Measurements from ENCODE around the gene KIF9. TPM values are rescaled to one million over a fixed set of nuclear protein-coding genes. Genes with fewer than 3 reads are reported as not detected.

KIF9 gene, protein sequence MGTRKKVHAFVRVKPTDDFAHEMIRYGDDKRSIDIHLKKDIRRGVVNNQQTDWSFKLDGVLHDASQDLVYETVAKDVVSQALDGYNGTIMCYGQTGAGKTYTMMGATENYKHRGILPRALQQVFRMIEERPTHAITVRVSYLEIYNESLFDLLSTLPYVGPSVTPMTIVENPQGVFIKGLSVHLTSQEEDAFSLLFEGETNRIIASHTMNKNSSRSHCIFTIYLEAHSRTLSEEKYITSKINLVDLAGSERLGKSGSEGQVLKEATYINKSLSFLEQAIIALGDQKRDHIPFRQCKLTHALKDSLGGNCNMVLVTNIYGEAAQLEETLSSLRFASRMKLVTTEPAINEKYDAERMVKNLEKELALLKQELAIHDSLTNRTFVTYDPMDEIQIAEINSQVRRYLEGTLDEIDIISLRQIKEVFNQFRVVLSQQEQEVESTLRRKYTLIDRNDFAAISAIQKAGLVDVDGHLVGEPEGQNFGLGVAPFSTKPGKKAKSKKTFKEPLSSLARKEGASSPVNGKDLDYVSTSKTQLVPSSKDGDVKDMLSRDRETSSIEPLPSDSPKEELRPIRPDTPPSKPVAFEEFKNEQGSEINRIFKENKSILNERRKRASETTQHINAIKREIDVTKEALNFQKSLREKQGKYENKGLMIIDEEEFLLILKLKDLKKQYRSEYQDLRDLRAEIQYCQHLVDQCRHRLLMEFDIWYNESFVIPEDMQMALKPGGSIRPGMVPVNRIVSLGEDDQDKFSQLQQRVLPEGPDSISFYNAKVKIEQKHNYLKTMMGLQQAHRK
- total RNA-seq (10 to 100 TPM in 1 of 4 donors, 1 to 10 TPM in 3; 5.3 to 16.1 (median 9.0) TPM), polyA plus RNA-seq (10 to 100 TPM; 14.6 to 20.4 (median 18.3) TPM)

DNA sequence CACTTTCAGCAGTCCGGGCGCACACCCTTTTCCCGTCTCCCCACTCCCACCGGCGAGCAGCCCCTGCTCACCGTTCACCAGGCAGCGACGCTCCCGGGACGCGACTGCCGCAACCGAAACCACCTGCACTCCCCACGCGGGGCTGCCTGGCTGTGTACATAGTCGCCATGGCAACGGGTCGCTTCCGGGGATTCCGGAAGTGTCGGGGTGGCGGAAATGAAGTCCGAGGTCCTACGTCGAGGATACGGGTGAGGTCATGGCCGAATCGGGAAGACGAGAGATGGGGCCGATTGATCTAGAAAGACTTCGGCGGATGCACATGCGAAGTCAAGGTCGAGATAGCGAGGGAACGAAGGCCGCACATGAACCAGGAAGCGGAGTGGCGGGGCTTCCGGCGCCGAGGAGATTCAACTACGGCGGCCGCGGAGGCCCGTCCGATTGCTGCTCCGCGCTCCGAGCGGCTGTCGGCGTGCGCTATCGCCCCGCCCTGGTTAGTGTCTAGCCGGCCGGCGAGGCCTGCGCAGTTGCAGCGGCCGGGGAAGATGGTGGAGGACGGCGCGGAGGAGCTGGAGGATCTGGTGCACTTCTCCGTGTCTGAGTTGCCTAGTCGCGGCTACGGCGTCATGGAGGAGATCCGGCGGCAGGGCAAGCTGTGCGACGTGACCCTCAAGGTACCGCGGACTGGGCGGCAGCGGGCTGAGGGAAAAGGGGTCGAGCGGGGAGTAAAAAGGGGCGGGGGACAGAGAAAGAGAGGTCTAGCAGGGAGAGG lies at the start of gene KIF9, which contains the start of gene KLHL18:
TSS of gene KIF9 (minus strand) at position 376 of the 769 bp plus-strand sequence. CDS start 5,425 bp downstream, outside the sequence.
TSS of gene KLHL18 (plus strand) at position 521 of the 769 bp plus-strand sequence. CDS start at position 543, 22 bp downstream.
- no peaks in the 10 kb centered on the region for H3K27me3 ChIP-seq
- H3K4me1 ChIP-seq = peaks cover 0 to 46% (median 44%) of the 10 kb centered on the region in 4 donors
- no peaks in the 10 kb centered on the region for H3K9me3 ChIP-seq
- WGBS, 2 donors = 0% methylated on average over 82 of the region's 82 CpGs
- peak within 1 kb of the TSS; percentile 85 to 96 (median 90) for H3K27ac ChIP-seq
- peaks cover 0 to 7% (median 0%) of the 10 kb centered on the region in 4 donors for H3K36me3 ChIP-seq
- TF ChIP-seq POLR2A (IDR thresholded peaks at IDR 0.05) (peak in 1 of 2 donors; percentile 60), EP300 (IDR thresholded peaks at IDR 0.05) (peak in 2 of 4 donors; percentile 39 to 60), CTCF (IDR thresholded peaks at IDR 0.05) (no peak), POLR2AphosphoS5 (IDR thresholded peaks at IDR 0.05) (peak; percentile 74 to 93 (median 89))
- peak; percentile 97 for DNase-seq
- intact Hi-C loops (cut with DNase I) = loop anchor here (1.0 to 5.0 kb wide), 4 partner anchors 40 to 350 kb away; partner anchors contain the start of genes PTPN23 and SETD2
- H3K4me3 ChIP-seq = peak within 1 kb of the TSS; percentile 73 to 91 (median 85)

DNA sequence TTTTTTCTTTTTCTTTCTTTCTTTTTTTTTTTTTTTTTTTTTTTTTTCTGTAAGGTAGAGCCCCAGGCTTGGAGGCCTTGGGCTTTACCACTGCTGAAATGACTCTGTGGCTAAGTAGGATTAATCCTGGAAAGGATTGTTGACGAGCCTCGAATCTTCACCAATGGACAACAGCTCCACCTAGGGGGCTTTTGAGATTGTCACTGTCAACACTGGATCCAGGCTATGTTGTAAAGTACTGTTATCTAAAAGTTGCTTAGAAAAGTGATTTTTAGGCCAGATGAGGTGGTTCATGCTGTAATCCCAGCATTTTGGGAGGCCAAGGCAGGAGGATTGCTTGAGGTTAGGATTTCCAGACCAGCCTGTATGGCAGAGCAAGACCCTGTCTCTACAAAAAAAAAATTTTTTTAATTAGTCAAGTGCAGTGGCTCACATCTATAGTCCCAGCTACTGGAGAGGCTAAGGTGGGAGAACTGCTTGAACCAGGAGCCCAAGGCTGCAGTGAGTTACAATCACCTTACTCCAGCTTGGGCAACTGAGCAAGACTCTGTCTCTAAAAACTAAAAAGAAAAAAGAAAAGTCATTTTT lies 41.8 kb upstream of the KIF9 start:
- Histone ChIP-seq H3K27ac (no peak overlapping the region), H3K4me3 (no peak overlapping the region), H3K9me3 (no peaks in the 10 kb centered on the region), H3K4me1 (peaks cover 0 to 4% (median 2%) of the 10 kb centered on the region in 4 donors), H3K36me3 (peaks cover under 1 to 80% (median 25%) of the 10 kb centered on the region in 4 donors), H3K27me3 (no peaks in the 10 kb centered on the region)
- TF ChIP-seq POLR2AphosphoS5 (IDR thresholded peaks at IDR 0.05) (no peak), EP300 (IDR thresholded peaks at IDR 0.05) (no peak), CTCF (IDR thresholded peaks at IDR 0.05) (peak in 3 of 4 experiments; percentile 53 to 69 (median 54)), POLR2A (IDR thresholded peaks at IDR 0.05) (no peak)
- DNase-seq = peak; percentile 74
- 2 to 6% methylated on average over 2 of the region's 2 CpGs for WGBS, 2 donors
- intact Hi-C loops (cut with DNase I) = loop anchor here (2.0 to 10.0 kb wide), 4 partner anchors 42 to 620 kb away; partner anchors contain the start of genes KIF9, KLHL18 and SETD2

DNA sequence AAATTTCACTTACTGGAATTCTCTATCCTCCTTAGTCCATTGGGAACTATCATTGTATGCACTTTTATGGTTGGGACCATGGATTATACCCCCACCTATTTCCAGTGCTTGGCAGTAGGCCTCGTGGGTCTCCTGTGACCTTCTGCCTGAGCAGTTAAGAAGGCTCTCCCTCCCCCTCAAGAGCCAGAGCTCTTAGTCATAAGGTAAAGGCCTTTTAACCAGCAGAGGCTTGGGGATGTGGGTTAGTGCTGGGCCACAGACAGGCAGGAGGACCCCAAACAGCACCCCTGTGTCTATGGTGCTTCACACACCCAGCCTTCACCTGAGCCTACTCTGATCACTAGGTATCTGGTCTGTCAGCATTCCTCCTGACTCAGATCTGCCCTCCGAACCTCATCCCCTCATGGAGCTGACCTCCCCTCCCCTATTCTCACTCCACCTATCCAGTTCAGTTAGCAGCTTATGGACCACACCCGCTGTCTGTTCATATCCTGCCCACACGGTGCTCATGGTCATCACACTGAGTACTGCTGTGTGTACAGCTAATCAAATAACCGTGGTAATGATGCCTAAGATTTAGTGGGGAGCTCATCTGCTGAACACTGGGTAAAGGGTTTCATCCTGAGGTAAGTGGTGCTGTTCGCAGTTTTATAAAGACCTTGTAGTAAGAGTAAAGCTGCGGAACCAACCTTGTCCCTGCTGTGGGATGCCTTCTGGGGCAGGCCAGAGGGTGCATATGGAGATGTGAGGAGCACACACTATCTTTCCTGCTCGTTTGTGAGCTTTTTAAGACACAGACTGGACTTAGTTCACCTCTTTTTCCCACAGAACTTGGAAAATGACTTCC lies 41.1 kb upstream of the KIF9 start:
- Histone ChIP-seq H3K27ac (no peak overlapping the region), H3K4me3 (no peak overlapping the region), H3K9me3 (no peaks in the 10 kb centered on the region), H3K4me1 (peaks cover 0 to 11% (median 9%) of the 10 kb centered on the region in 4 donors), H3K27me3 (no peaks in the 10 kb centered on the region), H3K36me3 (peaks cover 0 to 75% (median 24%) of the 10 kb centered on the region in 4 donors)
- intact Hi-C loops (cut with DNase I) = loop anchor here (2.0 to 10.0 kb wide), 4 partner anchors 41 to 619 kb away; partner anchors contain the start of genes KIF9, KLHL18 and SETD2
- no peak for DNase-seq
- WGBS, 2 donors = 72 to 85% methylated on average over 8 of the region's 8 CpGs
- TF ChIP-seq POLR2A (IDR thresholded peaks at IDR 0.05) (no peak), EP300 (IDR thresholded peaks at IDR 0.05) (no peak), CTCF (IDR thresholded peaks at IDR 0.05) (no peak), POLR2AphosphoS5 (IDR thresholded peaks at IDR 0.05) (no peak)

Data from sigmoid colon (tissue), 7 donors.